HepG2 (cell line): ENCODE measurements around the gene CDC27. TPM values are rescaled to one million over a fixed set of nuclear protein-coding genes. Genes with fewer than 3 reads are reported as not detected.

Experiments used
- CBFB ChIP-seq: sonication (generic); formaldehyde crosslinking; IDR thresholded peaks from 2 replicates; pipeline ENCODE4 v1.4.0; 2020; ENCODE audit warnings: missing genetic modification reagents
- KLF13 ChIP-seq: sonication (generic); formaldehyde crosslinking; IDR thresholded peaks from 2 replicates; pipeline ENCODE4 v1.4.0; 2020; ENCODE audit warnings: mild to moderate bottlenecking, missing genetic modification reagents
- MED8 ChIP-seq: sonication (generic); formaldehyde crosslinking; IDR thresholded peaks from 2 replicates; pipeline ENCODE4 v1.8.1; 2023; ENCODE audit warnings: mild to moderate bottlenecking, missing genetic modification reagents; ENCODE audit not compliant: insufficient replicate concordance
- NONO ChIP-seq, 2 experiments: fragments of 450-650 bp in 1 of 2; sonication (generic) in 1 of 2; formaldehyde crosslinking in 1 of 2; IDR thresholded peaks in 1 of 2; conservative IDR thresholded peaks in 1 of 2; 2 replicates each; pipeline versions ENCODE4 v1.6.1 to v1.8.0; 2017 to 2022; ENCODE audit warnings: mild to moderate bottlenecking in 1 of 2, missing genetic modification reagents in 1 of 2, moderate library complexity in 1 of 2
- NR2F2 ChIP-seq: IDR thresholded peaks from 2 replicates; pipeline ENCODE4 v1.6.1; 2012; ENCODE audit warnings: low read depth, inconsistent platforms, borderline replicate concordance
- RBM39 ChIP-seq: fragments of 200-400 bp; formaldehyde crosslinking; IDR thresholded peaks from one replicate; pipeline ENCODE4 v1.6.1; 2018; ENCODE audit warnings: antibody characterized with exemption, mild to moderate bottlenecking, low read depth, low read length; ENCODE audit not compliant: poor library complexity, severe bottlenecking
- SATB2 ChIP-seq: sonication (generic); formaldehyde crosslinking; IDR thresholded peaks from 2 replicates; pipeline ENCODE4 v1.5.0; 2020; ENCODE audit warnings: missing genetic modification reagents
- SKI ChIP-seq: fragments of 450-650 bp; IDR thresholded peaks from one replicate; pipeline ENCODE4 v1.6.1; 2018; ENCODE audit warnings: mild to moderate bottlenecking; ENCODE audit not compliant: partially characterized antibody
- SMAD9 ChIP-seq: sonication (generic); formaldehyde crosslinking; IDR thresholded peaks from 2 replicates; pipeline ENCODE4 v1.5.1; 2020; ENCODE audit warnings: mild to moderate bottlenecking, missing genetic modification reagents
- SRSF4 ChIP-seq: fragments of 200-400 bp; formaldehyde crosslinking; IDR thresholded peaks from one replicate; pipeline ENCODE4 v1.6.1; 2018; ENCODE audit warnings: mild to moderate bottlenecking, low read depth, low read length, moderate library complexity; ENCODE audit not compliant: poor library complexity, severe bottlenecking
- ZC3H4 ChIP-seq: sonication (generic); formaldehyde crosslinking; IDR thresholded peaks from 2 replicates; pipeline ENCODE4 v1.4.0; 2020; ENCODE audit warnings: missing genetic modification reagents, borderline replicate concordance
- ZFAT ChIP-seq: sonication (generic); formaldehyde crosslinking; conservative IDR thresholded peaks from 2 replicates; pipeline ENCODE4 v1.8.1; 2023; ENCODE audit warnings: missing genetic modification reagents, inconsistent platforms
- ZNF101 ChIP-seq: sonication (generic); formaldehyde crosslinking; IDR thresholded peaks from 2 replicates; pipeline ENCODE4 v1.4.0; 2020; ENCODE audit warnings: mild to moderate bottlenecking, low read depth, missing genetic modification reagents, borderline replicate concordance
- ZNF724P ChIP-seq: sonication (generic); formaldehyde crosslinking; IDR thresholded peaks from 2 replicates; pipeline ENCODE4 v1.8.0; 2022; ENCODE audit warnings: missing genetic modification reagents, borderline replicate concordance
- polyA plus RNA-seq, 8 experiments: library from polyadenylated mRNA; depleted of rRNA in 3 of 8; stranded (reverse) in 7 of 8; unstranded in 1 of 8; fragments of >200 nt; fragmentation: Illumina TruSeq in 4 of 8; extraction: Trizol in 4 of 8; gene quantifications; 2 replicates each; pipeline versions ENCODE4 v1.2.1 to v1.2.3, GENCODE V29; 2011 to 2016; ENCODE audit warnings: low read depth in 4 of 8, missing spikeins in 1 of 8, mixed read lengths in 1 of 8; ENCODE audit not compliant: insufficient read depth in 1 of 8
- total RNA-seq, 5 experiments: library from RNA; depleted of rRNA; stranded (reverse); fragments of >200 nt; fragmentation: Illumina TruSeq; extraction: Trizol; gene quantifications; 2 replicates each; pipeline ENCODE4 v1.2.3, GENCODE V29; 2016; ENCODE audit warnings: low read depth in 1 of 5
- TF ChIP-seq, protein P1 (sequence below): sonication (generic); formaldehyde crosslinking; IDR thresholded peaks from 2 replicates; pipeline ENCODE4 v1.8.1; 2023; ENCODE audit warnings: mild to moderate bottlenecking, missing genetic modification reagents
- TF ChIP-seq, protein P2 (sequence below): fragments of 450-650 bp; IDR thresholded peaks from 2 replicates; pipeline ENCODE4 v1.6.1; 2017; ENCODE audit warnings: mild to moderate bottlenecking
- TF ChIP-seq, protein P3 (sequence below): sonication (generic); formaldehyde crosslinking; IDR thresholded peaks from 2 replicates; pipeline ENCODE4 v1.5.0; 2020; ENCODE audit warnings: missing genetic modification reagents

CDC27 gene
- total and polyA plus RNA-seq, 2 of the 13 experiments (the other 11 are each of a cell fraction or from before 2014, with no cell fraction given) = 80.7 to 102 TPM

DNA sequence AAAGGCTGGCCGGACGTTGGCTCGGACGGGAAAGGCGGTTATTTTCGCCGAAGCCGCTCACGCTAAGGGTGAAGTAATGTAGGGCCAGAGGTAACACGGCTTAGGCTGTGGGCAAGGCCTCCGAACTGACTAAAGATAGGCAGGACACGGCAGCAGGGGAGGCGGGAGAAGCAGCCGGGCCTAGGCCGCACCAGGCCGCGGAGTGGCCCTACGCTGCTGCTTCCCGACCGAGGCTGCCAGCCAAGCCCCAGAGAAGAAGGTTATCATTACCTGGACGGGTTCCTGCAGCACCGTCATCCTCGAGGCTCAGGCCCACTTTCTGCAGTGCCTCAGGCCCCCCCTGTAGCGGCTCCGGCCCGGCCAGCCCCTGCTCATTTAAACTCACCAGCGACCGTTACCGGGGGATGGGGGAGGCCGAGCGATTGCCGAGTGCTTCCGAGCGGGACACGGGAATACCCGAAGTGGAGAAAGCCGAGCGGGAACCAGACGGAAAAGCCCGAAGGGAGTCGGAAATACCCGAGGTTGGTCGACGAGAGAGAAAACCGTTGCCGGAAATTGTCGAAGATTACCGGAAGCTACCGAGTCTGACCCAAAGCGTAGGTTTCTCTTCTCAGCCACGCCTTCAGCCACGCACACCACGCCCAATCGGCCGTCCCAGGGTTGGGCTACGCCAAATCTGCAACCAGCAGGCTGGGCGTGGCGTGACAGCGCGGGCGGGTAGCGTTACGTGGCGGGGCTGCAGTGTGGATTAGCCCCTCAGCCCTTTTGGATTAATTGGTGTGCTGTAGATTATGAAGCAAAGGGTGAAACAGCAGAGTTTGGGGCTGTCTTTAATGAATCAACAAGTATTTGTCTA lies at the start of gene CDC27 (continued):
- TF ChIP-seq, protein P1, sequence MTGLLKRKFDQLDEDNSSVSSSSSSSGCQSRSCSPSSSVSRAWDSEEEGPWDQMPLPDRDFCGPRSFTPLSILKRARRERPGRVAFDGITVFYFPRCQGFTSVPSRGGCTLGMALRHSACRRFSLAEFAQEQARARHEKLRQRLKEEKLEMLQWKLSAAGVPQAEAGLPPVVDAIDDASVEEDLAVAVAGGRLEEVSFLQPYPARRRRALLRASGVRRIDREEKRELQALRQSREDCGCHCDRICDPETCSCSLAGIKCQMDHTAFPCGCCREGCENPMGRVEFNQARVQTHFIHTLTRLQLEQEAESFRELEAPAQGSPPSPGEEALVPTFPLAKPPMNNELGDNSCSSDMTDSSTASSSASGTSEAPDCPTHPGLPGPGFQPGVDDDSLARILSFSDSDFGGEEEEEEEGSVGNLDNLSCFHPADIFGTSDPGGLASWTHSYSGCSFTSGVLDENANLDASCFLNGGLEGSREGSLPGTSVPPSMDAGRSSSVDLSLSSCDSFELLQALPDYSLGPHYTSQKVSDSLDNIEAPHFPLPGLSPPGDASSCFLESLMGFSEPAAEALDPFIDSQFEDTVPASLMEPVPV = peak; percentile 89
- TF ChIP-seq KLF13 (CRISPR knock-in tag) = peak; percentile 64; the same call in 1 of the 2 replicates
- 0 out of 2 replicates have a peak, but pooled peaks have one; percentile 61 for TF ChIP-seq CBFB (CRISPR knock-in tag)
- TF ChIP-seq ZNF724P = peak; percentile 76; the same call in 1 of the 2 replicates
- TF ChIP-seq ZNF101 = no peak
- TF ChIP-seq ZFAT (CRISPR knock-in tag) = peak; percentile 94
- peak; percentile 96 for TF ChIP-seq SATB2 (CRISPR knock-in tag)
- TF ChIP-seq, protein P2, sequence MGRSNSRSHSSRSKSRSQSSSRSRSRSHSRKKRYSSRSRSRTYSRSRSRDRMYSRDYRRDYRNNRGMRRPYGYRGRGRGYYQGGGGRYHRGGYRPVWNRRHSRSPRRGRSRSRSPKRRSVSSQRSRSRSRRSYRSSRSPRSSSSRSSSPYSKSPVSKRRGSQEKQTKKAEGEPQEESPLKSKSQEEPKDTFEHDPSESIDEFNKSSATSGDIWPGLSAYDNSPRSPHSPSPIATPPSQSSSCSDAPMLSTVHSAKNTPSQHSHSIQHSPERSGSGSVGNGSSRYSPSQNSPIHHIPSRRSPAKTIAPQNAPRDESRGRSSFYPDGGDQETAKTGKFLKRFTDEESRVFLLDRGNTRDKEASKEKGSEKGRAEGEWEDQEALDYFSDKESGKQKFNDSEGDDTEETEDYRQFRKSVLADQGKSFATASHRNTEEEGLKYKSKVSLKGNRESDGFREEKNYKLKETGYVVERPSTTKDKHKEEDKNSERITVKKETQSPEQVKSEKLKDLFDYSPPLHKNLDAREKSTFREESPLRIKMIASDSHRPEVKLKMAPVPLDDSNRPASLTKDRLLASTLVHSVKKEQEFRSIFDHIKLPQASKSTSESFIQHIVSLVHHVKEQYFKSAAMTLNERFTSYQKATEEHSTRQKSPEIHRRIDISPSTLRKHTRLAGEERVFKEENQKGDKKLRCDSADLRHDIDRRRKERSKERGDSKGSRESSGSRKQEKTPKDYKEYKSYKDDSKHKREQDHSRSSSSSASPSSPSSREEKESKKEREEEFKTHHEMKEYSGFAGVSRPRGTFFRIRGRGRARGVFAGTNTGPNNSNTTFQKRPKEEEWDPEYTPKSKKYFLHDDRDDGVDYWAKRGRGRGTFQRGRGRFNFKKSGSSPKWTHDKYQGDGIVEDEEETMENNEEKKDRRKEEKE = no peak
- no peak for TF ChIP-seq NONO (IDR thresholded peaks at IDR 0.05)
- peak; percentile 71 for TF ChIP-seq NONO (CRISPR knock-in tag; conservative IDR thresholded peaks at IDR 0.05)
- no peak for TF ChIP-seq SRSF4
- no peak; the same call in 1 of the 2 replicates for TF ChIP-seq NR2F2
- peak; percentile 92 for TF ChIP-seq MED8
- peak; percentile 39 for TF ChIP-seq SKI
- no peak for TF ChIP-seq ZC3H4 (CRISPR knock-in tag)
- TF ChIP-seq RBM39 = peak; percentile 96
- TF ChIP-seq SMAD9 = no peak; the same call in 1 of the 2 replicates
- TF ChIP-seq, protein P3, sequence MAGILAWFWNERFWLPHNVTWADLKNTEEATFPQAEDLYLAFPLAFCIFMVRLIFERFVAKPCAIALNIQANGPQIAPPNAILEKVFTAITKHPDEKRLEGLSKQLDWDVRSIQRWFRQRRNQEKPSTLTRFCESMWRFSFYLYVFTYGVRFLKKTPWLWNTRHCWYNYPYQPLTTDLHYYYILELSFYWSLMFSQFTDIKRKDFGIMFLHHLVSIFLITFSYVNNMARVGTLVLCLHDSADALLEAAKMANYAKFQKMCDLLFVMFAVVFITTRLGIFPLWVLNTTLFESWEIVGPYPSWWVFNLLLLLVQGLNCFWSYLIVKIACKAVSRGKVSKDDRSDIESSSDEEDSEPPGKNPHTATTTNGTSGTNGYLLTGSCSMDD (CRISPR knock-in tag) = peak; percentile 49; the same call in 1 of the 2 replicates
